Measurements from ENCODE around the gene FLNC.

- no peak for TF ChIP-seq CTCF (IDR thresholded peaks at IDR 0.05)
- no peak for TF ChIP-seq POLR2A (IDR thresholded peaks at IDR 0.05)
Measured at GRCh38 chr7:128876127-128876526, 45.9 kb downstream of the FLNC start.

All from heart left ventricle (tissue), 13 donors.